Astrocyte (in vitro differentiated cells and primary cell): Measurements from ENCODE around the gene BMP6. TPM values are rescaled to one million over a fixed set of nuclear protein-coding genes. Genes with fewer than 3 reads are reported as not detected.

Source experiments
- DNase-seq: peaks from one replicate; pipeline ENCODE4 v3.0.0-alpha.2; 2010; ENCODE audit warnings: low read depth
- FAIRE-seq: peaks from 2 replicates; lab custom pipeline; 2011; peaks lifted over from hg19 to GRCh38; lab: Jason Lieb, UNC
- H2AFZ ChIP-seq: 2 replicates; pipeline ENCODE4 v1.6.0; 2012; ENCODE audit warnings: low read depth, low read length, inconsistent platforms
- H3K27ac ChIP-seq: 2 replicates; pipeline ENCODE4 v1.5.1; 2011; ENCODE audit warnings: low read depth, low read length, inconsistent platforms
- H3K27me3 ChIP-seq: 2 replicates; pipeline ENCODE4 v1.6.0; 2011; ENCODE audit warnings: low read length, inconsistent platforms; ENCODE audit not compliant: insufficient read depth
- H3K36me3 ChIP-seq: 2 replicates; pipeline ENCODE4 v1.5.1; 2011; ENCODE audit warnings: low read length, inconsistent platforms; ENCODE audit not compliant: insufficient read depth
- H3K4me1 ChIP-seq: 2 replicates; pipeline ENCODE4 v1.5.1; 2011; ENCODE audit warnings: low read length, inconsistent platforms; ENCODE audit not compliant: insufficient read depth
- H3K4me2 ChIP-seq: 2 replicates; pipeline ENCODE4 v1.6.0; 2012; ENCODE audit warnings: low read length, inconsistent platforms
- H3K4me3 ChIP-seq: 2 replicates; pipeline ENCODE4 v1.5.1; 2011; ENCODE audit warnings: low read depth, mild to moderate bottlenecking, low read length, inconsistent platforms; ENCODE audit not compliant: insufficient read depth
- H3K79me2 ChIP-seq: 2 replicates; pipeline ENCODE4 v1.6.0; 2012; ENCODE audit warnings: mild to moderate bottlenecking, low read length, inconsistent platforms; ENCODE audit not compliant: insufficient read depth
- H3K9ac ChIP-seq: 2 replicates; pipeline ENCODE4 v1.6.0; 2012; ENCODE audit warnings: mild to moderate bottlenecking, low read length, inconsistent platforms
- H3K9me3 ChIP-seq: 2 replicates; pipeline ENCODE4 v1.5.1; 2012; ENCODE audit warnings: low read depth, mild to moderate bottlenecking, low read length, inconsistent platforms; ENCODE audit not compliant: insufficient read depth
- H4K20me1 ChIP-seq: 2 replicates; pipeline ENCODE4 v1.6.0; 2012; ENCODE audit warnings: low read length, inconsistent platforms; ENCODE audit not compliant: insufficient read depth
- H3K27ac Mint-ChIP-seq: one replicate; pipeline ENCODE4 v1.8.0; 2021; ENCODE audit warnings: mild to moderate bottlenecking, mixed read lengths; ENCODE audit not compliant: unreplicated experiment
- H3K27me3 Mint-ChIP-seq: one replicate; pipeline ENCODE4 v1.8.0; 2021; ENCODE audit warnings: low read depth, mixed read lengths; ENCODE audit not compliant: unreplicated experiment
- H3K36me3 Mint-ChIP-seq: one replicate; pipeline ENCODE4 v1.8.0; 2021; ENCODE audit warnings: low read depth, mixed read lengths; ENCODE audit not compliant: unreplicated experiment
- H3K4me1 Mint-ChIP-seq: one replicate; pipeline ENCODE4 v1.8.0; 2021; ENCODE audit warnings: low read depth, mixed read lengths; ENCODE audit not compliant: unreplicated experiment
- H3K4me3 Mint-ChIP-seq: one replicate; pipeline ENCODE4 v1.8.0; 2021; ENCODE audit warnings: mild to moderate bottlenecking, moderate library complexity, mixed read lengths; ENCODE audit not compliant: unreplicated experiment
- H3K9me3 Mint-ChIP-seq: one replicate; pipeline ENCODE4 v1.8.0; 2021; ENCODE audit warnings: mild to moderate bottlenecking, mixed read lengths; ENCODE audit not compliant: unreplicated experiment
- CTCF ChIP-seq: IDR thresholded peaks from 2 replicates; pipeline ENCODE4 v1.5.1; 2011; ENCODE audit warnings: low read depth, mild to moderate bottlenecking, inconsistent platforms, low read length, moderate library complexity; ENCODE audit not compliant: insufficient read depth
- EZH2 ChIP-seq: IDR thresholded peaks from 2 replicates; pipeline ENCODE4 v1.6.1; 2012; ENCODE audit warnings: mild to moderate bottlenecking, low read length, inconsistent platforms; ENCODE audit not compliant: insufficient read depth
- total RNA-seq: library from RNA; stranded (reverse); gene quantifications from 2 replicates; pipeline ENCODE4 v1.2.1, GENCODE V29; 2021

Gene BMP6
- total RNA-seq, 1 donor from 2014 or later: 2.8 TPM

- Histone ChIP-seq H3K27ac (no peak overlapping the region), H3K4me3 (no peak overlapping the region), H4K20me1 (no peaks in the 10 kb centered on the region), H3K9me3 (no peaks in the 10 kb centered on the region), H3K4me1 (peaks cover 12% of the 10 kb centered on the region), H3K79me2 (no peaks in the 10 kb centered on the region), H3K4me2 (no peak overlapping the region), H3K36me3 (no peaks in the 10 kb centered on the region), H3K9ac (no peak overlapping the region), H3K27me3 (peaks cover 9% of the 10 kb centered on the region), H2AFZ (no peak overlapping the region)
- Mint-ChIP-seq H3K9me3 (no peaks in the 10 kb centered on the region), H3K36me3 (no peaks in the 10 kb centered on the region), H3K27me3 (peaks cover 7% of the 10 kb centered on the region), H3K4me1 (no peaks in the 10 kb centered on the region), H3K4me3 (no peak overlapping the region), H3K27ac (no peak overlapping the region)
- no peak for DNase-seq
- no peak for FAIRE-seq
- TF ChIP-seq EZH2 (no peak), CTCF (no peak)
Observed at GRCh38 chr6:7918403-7918802, 192.5 kb downstream of the BMP6 start.

- no peak for TF ChIP-seq CTCF
- TF ChIP-seq EZH2: no peak
- no peak overlapping the region for H3K4me3 Mint-ChIP-seq
- H3K4me2 ChIP-seq: no peak overlapping the region
- no peaks in the 10 kb centered on the region for H3K27me3 ChIP-seq
- no peaks in the 10 kb centered on the region for H3K4me1 Mint-ChIP-seq
- no peaks in the 10 kb centered on the region for H3K79me2 ChIP-seq
- no peak overlapping the region for H3K4me3 ChIP-seq
- peaks cover 7% of the 10 kb centered on the region for H3K27me3 Mint-ChIP-seq
- H2AFZ ChIP-seq: no peak overlapping the region
- H3K36me3 Mint-ChIP-seq: no peaks in the 10 kb centered on the region
- H3K4me1 ChIP-seq: peaks cover 12% of the 10 kb centered on the region
- no peak overlapping the region for H3K9ac ChIP-seq
- FAIRE-seq: no peak
- H4K20me1 ChIP-seq: no peaks in the 10 kb centered on the region
- peaks cover 2% of the 10 kb centered on the region for H3K9me3 Mint-ChIP-seq
- H3K27ac ChIP-seq: no peak overlapping the region
- H3K36me3 ChIP-seq: no peaks in the 10 kb centered on the region
- no peaks in the 10 kb centered on the region for H3K9me3 ChIP-seq
- H3K27ac Mint-ChIP-seq: no peak overlapping the region
- peak; percentile 27 for DNase-seq
Observed at GRCh38 chr6:7919871-7920270, 194.0 kb downstream of the BMP6 start.

- H3K9ac ChIP-seq: no peak overlapping the region
- DNase-seq (no peak), FAIRE-seq (no peak)
- H3K4me2 ChIP-seq: no peak overlapping the region
- Mint-ChIP-seq H3K36me3 (no peaks in the 10 kb centered on the region), H3K27ac (no peak overlapping the region), H3K27me3 (peaks cover 7% of the 10 kb centered on the region), H3K4me1 (no peaks in the 10 kb centered on the region), H3K9me3 (peaks cover 4% of the 10 kb centered on the region), H3K4me3 (no peak overlapping the region)
- H4K20me1 ChIP-seq: no peaks in the 10 kb centered on the region
- peaks cover 9% of the 10 kb centered on the region for H3K4me1 ChIP-seq
- H2AFZ ChIP-seq: no peak overlapping the region
- TF ChIP-seq EZH2 (no peak), CTCF (no peak)
- H3K27ac ChIP-seq: no peak overlapping the region
- H3K79me2 ChIP-seq: no peaks in the 10 kb centered on the region
- H3K27me3 ChIP-seq: no peaks in the 10 kb centered on the region
- no peaks in the 10 kb centered on the region for H3K9me3 ChIP-seq
- no peak overlapping the region for H3K4me3 ChIP-seq
- no peaks in the 10 kb centered on the region for H3K36me3 ChIP-seq
Observed at GRCh38 chr6:7920425-7920824, 194.5 kb downstream of the BMP6 start.
